H9 (cell line): ENCODE results near the gene KCNK10. TPM values are rescaled to one million over a fixed set of nuclear protein-coding genes. Genes with fewer than 3 reads are reported as not detected.

Source experiments
- DNase-seq: peaks from one replicate; pipeline ENCODE4 v3.0.0-alpha.2; 2017
- H2AFZ ChIP-seq: one replicate; pipeline ENCODE4 v1.6.1; 2013; ENCODE audit warnings: mild to moderate bottlenecking, low read length, control low read depth, moderate library complexity
- H2AK5ac ChIP-seq: 2 replicates; pipeline ENCODE4 v1.6.1; 2013; ENCODE audit warnings: low read length, control low read depth, mixed read lengths; ENCODE audit not compliant: insufficient read length
- H2BK120ac ChIP-seq: one replicate; pipeline ENCODE4 v1.6.1; 2013; ENCODE audit warnings: low read depth, mild to moderate bottlenecking, low read length, control low read depth, inconsistent platforms; ENCODE audit not compliant: poor library complexity, severe bottlenecking
- H2BK12ac ChIP-seq: 2 replicates; pipeline ENCODE4 v1.6.1; 2013; ENCODE audit warnings: low read length, control low read depth, mixed read lengths, low read depth; ENCODE audit not compliant: insufficient read length
- H2BK15ac ChIP-seq: 2 replicates; pipeline ENCODE4 v1.6.1; 2013; ENCODE audit warnings: low read depth, low read length, control low read depth
- H2BK20ac ChIP-seq: one replicate; pipeline ENCODE4 v1.6.1; 2013; ENCODE audit warnings: low read depth, mild to moderate bottlenecking, low read length, control low read depth, inconsistent platforms; ENCODE audit not compliant: poor library complexity, severe bottlenecking
- H2BK5ac ChIP-seq: 2 replicates; pipeline ENCODE4 v1.6.1; 2013; ENCODE audit warnings: low read length, control low read depth, mixed read lengths; ENCODE audit not compliant: insufficient read length
- H3K14ac ChIP-seq: 2 replicates; pipeline ENCODE4 v1.6.1; 2013; ENCODE audit warnings: low read length, control low read depth; ENCODE audit not compliant: insufficient read depth
- H3K18ac ChIP-seq: 2 replicates; pipeline ENCODE4 v1.6.1; 2013; ENCODE audit warnings: low read depth, mild to moderate bottlenecking, mixed read lengths, low read length, control low read depth; ENCODE audit not compliant: insufficient read length
- H3K23ac ChIP-seq: 2 replicates; pipeline ENCODE4 v1.6.1; 2013; ENCODE audit warnings: low read length, control low read depth, mixed read lengths, low read depth; ENCODE audit not compliant: insufficient read length
- H3K23me2 ChIP-seq: 2 replicates; pipeline ENCODE4 v1.6.1; 2013; ENCODE audit warnings: low read depth, mild to moderate bottlenecking, mixed read lengths, low read length, control low read depth; ENCODE audit not compliant: insufficient read length, poor library complexity, severe bottlenecking
- H3K27ac ChIP-seq: 2 replicates; pipeline ENCODE4 v1.5.1; 2013; ENCODE audit warnings: low read length, control low read depth, mixed read lengths, low read depth; ENCODE audit not compliant: insufficient read length
- H3K27me3 ChIP-seq: 2 replicates; pipeline ENCODE4 v1.6.1; 2013; ENCODE audit warnings: low read length, control low read depth, inconsistent platforms; ENCODE audit not compliant: insufficient read depth
- H3K4ac ChIP-seq: 2 replicates; pipeline ENCODE4 v1.6.1; 2013; ENCODE audit warnings: low read depth, mild to moderate bottlenecking, control low read depth, inconsistent platforms, low read length, moderate library complexity
- H3K4me1 ChIP-seq: 2 replicates; pipeline ENCODE4 v1.6.1; 2013; ENCODE audit warnings: low read length, control low read depth, inconsistent platforms; ENCODE audit not compliant: insufficient read depth
- H3K4me2 ChIP-seq: 2 replicates; pipeline ENCODE4 v1.6.1; 2013; ENCODE audit warnings: low read length, control low read depth, mixed read lengths; ENCODE audit not compliant: insufficient read length, insufficient read depth
- H3K56ac ChIP-seq: 2 replicates; pipeline ENCODE4 v1.6.1; 2013; ENCODE audit warnings: low read depth, mild to moderate bottlenecking, mixed read lengths, low read length, control low read depth; ENCODE audit not compliant: insufficient read length
- H3K79me1 ChIP-seq: 2 replicates; pipeline ENCODE4 v1.6.1; 2013; ENCODE audit warnings: low read depth, mild to moderate bottlenecking, moderate library complexity, low read length, control low read depth, inconsistent platforms; ENCODE audit not compliant: insufficient read depth, poor library complexity, severe bottlenecking
- H3K79me2 ChIP-seq: 2 replicates; pipeline ENCODE4 v1.6.1; 2013; ENCODE audit warnings: low read length, control low read depth, inconsistent platforms; ENCODE audit not compliant: insufficient read depth
- H3K9ac ChIP-seq: 2 replicates; pipeline ENCODE4 v1.6.1; 2013; ENCODE audit warnings: low read length, control low read depth, mixed read lengths; ENCODE audit not compliant: insufficient read length; ENCODE audit errors: extremely low read depth
- H3K9me3 ChIP-seq: one replicate; pipeline ENCODE4 v1.6.1; 2013; ENCODE audit warnings: low read depth, low read length, inconsistent platforms; ENCODE audit not compliant: control insufficient read depth
- H3T11ph ChIP-seq: one replicate; pipeline ENCODE4 v1.6.1; 2013; ENCODE audit warnings: mild to moderate bottlenecking, low read length, control low read depth, inconsistent platforms
- H4K20me1 ChIP-seq: one replicate; pipeline ENCODE4 v1.6.1; 2013; ENCODE audit not compliant: control insufficient read depth, insufficient read length, insufficient read depth
- H4K5ac ChIP-seq: 2 replicates; pipeline ENCODE4 v1.6.1; 2013; ENCODE audit warnings: low read depth, mild to moderate bottlenecking, mixed read lengths, low read length, control low read depth; ENCODE audit not compliant: insufficient read length
- H4K8ac ChIP-seq: replicated peaks from 2 replicates; pipeline ENCODE4 v1.6.1; 2013; ENCODE audit warnings: low read length, control low read depth, mixed read lengths, low read depth; ENCODE audit not compliant: insufficient read length
- H4K91ac ChIP-seq: 2 replicates; pipeline ENCODE4 v1.6.1; 2013; ENCODE audit warnings: low read depth, mild to moderate bottlenecking, moderate library complexity, mixed read lengths, low read length, control low read depth; ENCODE audit not compliant: insufficient read length
- H3K27ac Mint-ChIP-seq, 3 experiments: 2 replicates in 2 of 3; 3 replicates in 1 of 3; pipeline ENCODE4 v1.8.0; 2020 to 2021; ENCODE audit warnings: mixed read lengths in 3 of 3, mild to moderate bottlenecking in 1 of 3, moderate library complexity in 1 of 3
- H3K27me3 Mint-ChIP-seq: 2 replicates; pipeline ENCODE4 v1.8.0; 2021; ENCODE audit warnings: low read depth, mild to moderate bottlenecking, moderate library complexity, mixed read lengths
- H3K36me3 Mint-ChIP-seq, 3 experiments: 2 replicates in 2 of 3; 3 replicates in 1 of 3; pipeline ENCODE4 v1.8.0; 2020 to 2021; ENCODE audit warnings: low read depth in 3 of 3, mixed read lengths in 3 of 3; ENCODE audit not compliant: insufficient read depth in 1 of 3
- H3K4me1 Mint-ChIP-seq, 2 experiments: 2 replicates each; pipeline ENCODE4 v1.8.0; 2020; ENCODE audit warnings: mixed read lengths in 2 of 2
- H3K4me3 Mint-ChIP-seq, 2 experiments: 2 replicates in 1 of 2; 3 replicates in 1 of 2; pipeline ENCODE4 v1.8.0; 2020 to 2021; ENCODE audit warnings: mild to moderate bottlenecking in 2 of 2, mixed read lengths in 2 of 2, moderate library complexity in 1 of 2
- H3K9me3 Mint-ChIP-seq, 2 experiments: 2 replicates in 1 of 2; 3 replicates in 1 of 2; pipeline ENCODE4 v1.8.0; 2020; ENCODE audit warnings: mild to moderate bottlenecking in 2 of 2, mixed read lengths in 2 of 2, moderate library complexity in 1 of 2
- CTCF ChIP-seq: fragments of 200-600 bp; sonication (generic); conservative IDR thresholded peaks from 3 replicates; pipeline ENCODE4 v1.8.0; 2021; ENCODE audit warnings: antibody characterized with exemption, mild to moderate bottlenecking
- WGBS: extraction: QIAGEN DNeasy Blood & Tissue Kit; methylation state at CpG from one replicate; pipeline ENCODE4 v1.1.7; 2013; ENCODE audit warnings: missing lambda C conversion rate, low lambda C conversion rate, mixed read lengths; ENCODE audit not compliant: insufficient read length; ENCODE audit errors: extremely low coverage; 5-methylcytosine and 5-hydroxymethylcytosine counted together
- total RNA-seq: library from RNA; stranded (reverse); gene quantifications from 2 replicates; pipeline ENCODE4 v1.2.1, GENCODE V29; 2021

The KCNK10 gene
- total RNA-seq, 1 experiment from 2014 or later: 0.33 TPM

- H3K79me2 ChIP-seq: no peaks in the 10 kb centered on the region
- H3K4ac ChIP-seq: no peak overlapping the region
- H3K79me1 ChIP-seq: no peaks in the 10 kb centered on the region
- TF ChIP-seq CTCF: no peak
- H2BK5ac ChIP-seq: no peak overlapping the region
- H3K4me3 Mint-ChIP-seq: no peak overlapping the region
- H3K27me3 Mint-ChIP-seq: peaks cover 7% of the 10 kb centered on the region; the same call in 1 of the 2 replicates
- H3K27ac Mint-ChIP-seq: no peak overlapping the region
- no peak for DNase-seq
- H3K9me3 ChIP-seq: no peaks in the 10 kb centered on the region
- no peak overlapping the region for H3K9ac ChIP-seq
- H3K4me1 Mint-ChIP-seq: no peaks in the 10 kb centered on the region
- H4K8ac ChIP-seq: no peak overlapping the region
- H3K4me1 ChIP-seq: no peaks in the 10 kb centered on the region
- H4K20me1 ChIP-seq: no peaks in the 10 kb centered on the region
- H3K14ac ChIP-seq: no peak overlapping the region
- H3K4me2 ChIP-seq: no peak overlapping the region
- no peak overlapping the region for H3K27ac ChIP-seq
- H4K91ac ChIP-seq: no peak overlapping the region
- no peak overlapping the region for H2BK120ac ChIP-seq
- H3K36me3 Mint-ChIP-seq: peaks cover 0 to 4% (median 0%) of the 10 kb centered on the region in 3 experiments; a peak in 2 of 7 replicates
- no peak overlapping the region for H3K18ac ChIP-seq
- no peak overlapping the region for H2AK5ac ChIP-seq
- no CpG with 5 or more reads among the region's 3 CpGs for WGBS
- no peak overlapping the region for H3T11ph ChIP-seq
- no peak overlapping the region for H4K5ac ChIP-seq
- H2BK15ac ChIP-seq: no peak overlapping the region
- H3K27me3 ChIP-seq: peaks cover 2% of the 10 kb centered on the region; the same call in 1 of the 2 replicates
- no peak overlapping the region for H2AFZ ChIP-seq
- H3K23ac ChIP-seq: no peak overlapping the region
- H3K9me3 Mint-ChIP-seq: peaks cover 0 to 10% of the 10 kb centered on the region in 2 experiments; a peak in 3 of 5 replicates
- no peak overlapping the region for H2BK20ac ChIP-seq
- H2BK12ac ChIP-seq: no peak overlapping the region
- H3K56ac ChIP-seq: no peak overlapping the region
- no peaks in the 10 kb centered on the region for H3K23me2 ChIP-seq
These were observed 11.3 kb downstream of the KCNK10 start for GRCh38 chr14:88311780-88312179.
